H1 (cell line): ENCODE measurements around the gene PTBP3. TPM values are rescaled to one million over a fixed set of nuclear protein-coding genes. Genes with fewer than 3 reads are reported as not detected.

Experiments used
- BCL11A ChIP-seq, 2 experiments: IDR thresholded peaks; one replicate each; pipeline ENCODE4 v1.6.1; 2011; ENCODE audit warnings: low read depth in 2 of 2, low read length in 2 of 2, mild to moderate bottlenecking in 2 of 2
- CHD7 ChIP-seq: fragments of 300-600 bp; sonication (generic); IDR thresholded peaks from 2 replicates; pipeline ENCODE4 v1.7.1; 2012; ENCODE audit warnings: low read length, moderate library complexity, mild to moderate bottlenecking, inconsistent platforms; ENCODE audit not compliant: insufficient replicate concordance
- RBBP5 ChIP-seq: IDR thresholded peaks from 2 replicates; pipeline ENCODE4 v1.7.1; 2012; ENCODE audit warnings: low read depth, mild to moderate bottlenecking, inconsistent platforms, low read length, moderate library complexity, borderline replicate concordance
- SAP30 ChIP-seq: fragments of 300-600 bp; sonication (generic); IDR thresholded peaks from 2 replicates; pipeline ENCODE4 v1.7.1; 2012; ENCODE audit warnings: low read length, moderate library complexity, mild to moderate bottlenecking, inconsistent platforms; ENCODE audit not compliant: insufficient read depth, insufficient replicate concordance
- polyA plus RNA-seq, 7 experiments: library from polyadenylated mRNA; depleted of rRNA in 3 of 7; stranded (reverse) in 5 of 7; unstranded in 2 of 7; fragments of >200 nt in 5 of 7; fragments of 200-250 nt in 2 of 7; gene quantifications; 1 replicate in 5 of 7; 2 replicates in 1 of 7; 4 replicates in 1 of 7; pipeline versions ENCODE4 v1.2.1 to v1.2.3, GENCODE V29; 2011 to 2013; ENCODE audit warnings: missing spikeins in 2 of 7, mixed read lengths in 2 of 7
- total RNA-seq: library from RNA; stranded (reverse); fragmentation: NEBNext Ultra II Directional; extraction: Animal tissue kit (Norgen Biotek cat#: 25700); gene quantifications from 2 replicates; pipeline ENCODE4 v1.2.1, GENCODE V29; 2021

The PTBP3 gene
- total and polyA plus RNA-seq, 2 of the 8 experiments (the other 6 are each of a cell fraction or from before 2014, with no cell fraction given) = 51.0 to 124 TPM

- TF ChIP-seq CHD7 = no peak
- TF ChIP-seq RBBP5 = no peak
- TF ChIP-seq SAP30 = no peak
- no peak for TF ChIP-seq BCL11A (IDR thresholded peaks at IDR 0.05; ENCODE audit: low read depth in 2 of 2, low read length in 2 of 2)
These were observed 49.3 kb upstream of the PTBP3 start (continued) for GRCh38 chr9:112382501-112383364.
